Stomach (tissue), 4 donors: ENCODE results near the gene SHQ1.

Experiments used
- EP300 ChIP-seq: sonication (generic); formaldehyde crosslinking; IDR thresholded peaks from one replicate; pipeline ENCODE4 v1.6.1; 2017; ENCODE audit warnings: antibody characterized with exemption
- POLR2A ChIP-seq, 4 donors: fragments of 450-650 bp; IDR thresholded peaks; one replicate each; pipeline ENCODE4 v1.6.1; 2016; ENCODE audit warnings: antibody characterized with exemption in 4 of 4, control low read depth in 2 of 4, mild to moderate bottlenecking in 1 of 4, moderate library complexity in 1 of 4
- POLR2AphosphoS5 ChIP-seq, 3 donors: sonication (generic); formaldehyde crosslinking; IDR thresholded peaks; one replicate each; pipeline ENCODE4 v1.6.1; 2016; ENCODE audit warnings: antibody characterized with exemption in 3 of 3
- TF ChIP-seq, protein P1 (sequence below), 7 experiments: fragments of 450-650 bp in 4 of 7; fragments of 200-600 bp in 3 of 7; sonication (generic) in 3 of 7; IDR thresholded peaks; one replicate each; pipeline ENCODE4 v1.5.1; 2016 to 2019; ENCODE audit warnings: antibody characterized with exemption in 7 of 7, control low read depth in 2 of 7, mild to moderate bottlenecking in 1 of 7

- TF ChIP-seq EP300 (no peak), POLR2A (IDR thresholded peaks at IDR 0.05) (no peak), POLR2AphosphoS5 (IDR thresholded peaks at IDR 0.05) (no peak)
- TF ChIP-seq, protein P1, sequence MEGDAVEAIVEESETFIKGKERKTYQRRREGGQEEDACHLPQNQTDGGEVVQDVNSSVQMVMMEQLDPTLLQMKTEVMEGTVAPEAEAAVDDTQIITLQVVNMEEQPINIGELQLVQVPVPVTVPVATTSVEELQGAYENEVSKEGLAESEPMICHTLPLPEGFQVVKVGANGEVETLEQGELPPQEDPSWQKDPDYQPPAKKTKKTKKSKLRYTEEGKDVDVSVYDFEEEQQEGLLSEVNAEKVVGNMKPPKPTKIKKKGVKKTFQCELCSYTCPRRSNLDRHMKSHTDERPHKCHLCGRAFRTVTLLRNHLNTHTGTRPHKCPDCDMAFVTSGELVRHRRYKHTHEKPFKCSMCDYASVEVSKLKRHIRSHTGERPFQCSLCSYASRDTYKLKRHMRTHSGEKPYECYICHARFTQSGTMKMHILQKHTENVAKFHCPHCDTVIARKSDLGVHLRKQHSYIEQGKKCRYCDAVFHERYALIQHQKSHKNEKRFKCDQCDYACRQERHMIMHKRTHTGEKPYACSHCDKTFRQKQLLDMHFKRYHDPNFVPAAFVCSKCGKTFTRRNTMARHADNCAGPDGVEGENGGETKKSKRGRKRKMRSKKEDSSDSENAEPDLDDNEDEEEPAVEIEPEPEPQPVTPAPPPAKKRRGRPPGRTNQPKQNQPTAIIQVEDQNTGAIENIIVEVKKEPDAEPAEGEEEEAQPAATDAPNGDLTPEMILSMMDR (IDR thresholded peaks at IDR 0.05) = no peak
These were observed 44.7 kb downstream of the SHQ1 start for GRCh38 chr3:72803573-72803972.
